ENCODE results near the gene RIN3.

The RIN3 gene

DNA sequence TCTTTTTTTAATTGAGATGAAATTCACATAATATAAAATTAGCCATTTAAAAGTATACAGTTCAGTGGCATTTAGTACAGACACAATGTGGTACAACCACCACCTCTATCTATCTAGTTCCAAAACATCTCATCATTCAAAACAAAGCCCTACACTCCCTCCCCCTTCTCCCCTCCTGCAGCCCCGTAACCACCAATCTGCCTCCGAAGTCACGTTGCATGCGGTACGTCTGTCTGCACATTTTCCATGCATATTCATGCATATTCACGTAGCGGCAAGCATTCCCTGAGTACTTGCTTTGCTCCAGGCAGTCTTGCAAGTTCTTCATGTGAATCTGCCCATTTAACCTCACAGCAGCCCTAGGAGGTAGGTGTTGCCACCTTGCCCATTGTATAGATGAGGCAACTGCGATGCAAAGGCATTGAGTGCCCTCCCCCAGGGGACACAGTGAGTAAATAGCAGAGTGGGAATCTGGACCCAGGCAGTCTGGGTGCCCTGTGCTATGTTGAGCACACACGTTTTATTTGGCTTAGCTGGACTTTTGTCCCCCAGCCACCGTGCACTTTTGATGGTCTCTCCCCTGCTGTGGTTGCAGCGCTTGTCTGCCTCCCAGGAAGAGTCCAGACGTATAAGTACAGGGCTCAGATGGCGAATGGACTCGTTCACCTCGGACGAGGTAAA, 43.4 kb downstream of the RIN3 start:
- DNase-seq (ENCODE audit: low spot score): no peak

DNA sequence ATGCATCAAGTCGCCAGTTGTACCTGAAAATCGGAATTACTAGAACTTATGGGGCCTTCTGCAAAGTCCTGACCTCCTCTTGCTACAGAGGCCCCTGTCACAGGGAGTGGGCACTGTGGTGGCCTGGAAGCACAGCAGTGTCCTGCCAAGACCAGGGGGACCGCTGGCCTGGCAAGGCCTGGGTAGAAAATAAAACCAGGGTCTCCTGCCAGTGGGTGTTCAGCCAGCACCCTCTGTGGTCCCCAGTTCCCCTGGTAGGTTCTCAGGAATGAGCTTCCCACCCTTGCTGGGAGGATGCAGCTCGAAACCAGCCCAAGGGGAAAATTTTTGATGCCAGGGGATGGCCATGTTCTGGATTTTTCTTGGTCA, 43.9 kb downstream of the RIN3 start:
- no peak for DNase-seq (ENCODE audit: low spot score)

- no peak for DNase-seq (ENCODE audit: low spot score)
Observed at GRCh38 chr14:92558319-92558718, 44.7 kb downstream of the RIN3 start.

DNA sequence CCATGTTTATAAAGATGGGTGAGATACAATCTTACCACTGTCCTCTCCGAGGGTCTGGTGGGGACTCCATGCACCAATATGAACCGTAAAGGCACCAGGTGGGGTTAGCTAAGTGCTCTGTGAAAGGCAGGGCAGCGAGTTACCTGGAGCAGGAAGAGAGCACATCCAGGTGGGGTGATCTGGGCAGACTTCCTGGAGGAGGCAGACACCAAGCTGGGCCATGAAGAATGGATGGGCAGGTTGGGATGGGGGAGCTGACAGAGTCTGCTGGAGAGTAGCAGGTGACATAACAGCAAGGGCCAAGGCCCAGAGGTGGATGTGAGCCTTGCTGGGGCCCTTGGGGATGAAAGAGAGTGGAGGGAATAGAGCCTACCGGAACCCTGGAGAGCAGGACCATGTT, 45.9 kb downstream of the RIN3 start:
- DNase-seq (ENCODE audit: low spot score): no peak

DNA sequence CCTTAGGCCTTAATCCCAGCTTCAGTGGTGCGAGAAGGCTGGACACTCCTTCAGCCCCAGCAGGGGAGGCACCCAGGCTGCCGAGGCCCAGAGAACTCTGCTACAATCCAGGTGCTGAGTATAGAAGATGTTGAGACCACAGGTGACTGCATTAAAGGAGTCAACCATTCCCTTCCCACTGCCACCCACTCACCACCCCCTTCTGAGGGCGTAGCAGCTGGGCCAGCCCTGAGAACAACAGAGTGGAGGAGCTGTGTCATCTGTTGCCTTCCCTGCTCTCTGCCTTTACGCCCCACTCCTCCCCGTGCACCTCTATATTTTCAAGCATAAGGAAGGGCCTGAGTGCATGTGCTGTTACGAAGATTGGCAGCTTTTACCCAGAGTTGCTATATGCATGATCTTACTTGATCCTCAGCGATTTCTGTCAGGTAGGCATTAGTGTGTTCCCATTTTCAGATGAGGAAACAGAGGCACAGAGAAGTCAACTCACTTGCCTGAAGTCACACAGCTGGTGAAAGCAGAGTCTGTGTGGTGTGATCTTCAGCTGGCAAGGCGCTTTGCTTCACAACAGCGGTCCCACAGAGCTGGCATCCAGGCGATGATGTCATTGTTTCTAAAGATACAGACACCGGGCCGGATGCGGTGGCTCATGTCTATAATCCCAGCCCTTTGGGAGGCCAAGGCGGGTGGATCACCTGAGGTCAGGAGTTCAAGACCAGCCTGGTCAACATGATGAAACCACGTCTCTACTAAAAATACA, 46.7 kb downstream of the RIN3 start:
- no peak for DNase-seq (ENCODE audit: low spot score)

DNA sequence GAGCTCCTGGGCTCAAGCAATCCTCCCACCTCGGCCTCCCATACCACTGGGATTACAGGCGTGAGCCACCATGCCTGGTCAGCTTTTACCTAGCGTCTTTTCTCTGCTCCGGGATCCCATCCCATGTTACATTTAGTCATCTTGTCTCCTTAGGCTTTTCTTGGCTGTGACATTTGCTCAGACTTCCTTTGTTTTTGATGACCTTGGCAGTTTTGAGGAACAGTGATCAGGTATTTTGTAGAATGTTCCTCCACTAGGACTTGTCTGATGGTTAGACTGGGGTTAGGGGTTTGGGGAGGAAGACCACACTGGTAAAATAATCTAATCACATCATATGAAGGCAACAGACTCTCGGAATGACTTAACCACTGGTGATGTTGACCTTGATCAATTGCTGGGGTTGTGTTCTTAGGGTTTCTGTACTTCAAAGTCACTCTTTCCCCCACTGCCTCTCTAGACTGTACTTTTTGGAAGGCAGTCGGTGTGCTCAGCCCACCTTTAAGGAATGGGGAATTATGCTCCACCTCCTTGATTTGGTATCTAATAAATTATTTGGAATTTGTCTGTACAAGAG, 48.4 kb downstream of the RIN3 start:
- no peak for DNase-seq (ENCODE audit: low spot score)

DNA sequence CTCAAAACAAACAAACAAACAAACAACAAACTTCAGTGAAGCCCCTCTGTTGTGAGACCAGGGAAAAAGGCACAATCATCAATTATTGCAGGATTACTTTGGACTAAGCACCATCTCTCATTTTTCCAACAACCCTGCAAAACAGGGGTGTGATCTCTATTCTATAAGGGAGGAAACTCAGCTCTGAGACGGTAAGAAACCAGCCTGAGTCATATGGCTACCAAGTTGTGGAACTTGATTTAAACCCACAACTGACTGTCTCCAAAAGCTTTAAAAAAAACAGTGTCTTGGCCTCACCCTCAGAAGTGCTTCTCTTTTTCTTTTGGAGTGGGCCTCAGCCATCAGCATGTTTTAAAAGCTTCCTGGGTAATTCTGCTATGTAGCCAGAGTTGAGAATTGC, 49.8 kb downstream of the RIN3 start:
- DNase-seq (ENCODE audit: low spot score): peak; percentile 56

- DNase-seq (ENCODE audit: low spot score): no peak
Observed at GRCh38 chr14:92563765-92564285, 50.2 kb downstream of the RIN3 start.

GRCh38 chr14:92564344-92565039, 50.9 kb downstream of the RIN3 start:
- DNase-seq (ENCODE audit: low spot score): no peak

GRCh38 chr14:92565040-92565717, 51.6 kb downstream of the RIN3 start:
- DNase-seq (ENCODE audit: low spot score): no peak

GRCh38 chr14:92565718-92566115, 52.1 kb downstream of the RIN3 start:
- DNase-seq (ENCODE audit: low spot score): no peak

DNA sequence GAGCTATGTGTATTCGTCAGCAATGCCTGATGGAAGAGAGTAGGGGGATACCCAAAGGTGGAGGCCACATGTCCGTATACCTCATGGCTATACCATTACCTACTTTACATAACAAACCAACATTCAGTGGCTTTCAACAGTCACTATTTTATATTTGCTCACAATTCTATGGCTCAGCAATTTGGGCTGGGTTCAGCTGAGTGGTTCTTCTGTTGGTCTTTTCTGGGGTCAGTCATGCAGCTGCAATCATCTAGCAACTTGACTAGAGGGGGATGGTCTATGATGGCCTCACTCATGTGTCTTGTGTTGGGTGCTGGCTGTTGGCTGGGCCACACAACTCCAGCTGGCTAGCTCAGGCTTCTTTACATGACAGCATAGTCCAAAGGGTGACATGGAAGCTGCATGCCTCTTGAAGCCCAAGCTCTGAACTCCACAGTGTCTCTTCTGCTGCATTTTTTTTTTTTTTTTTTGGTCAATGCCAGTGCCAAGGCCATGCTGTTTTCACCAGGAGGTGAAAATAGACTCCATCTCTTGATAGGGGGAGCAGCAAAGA, 53.7 kb downstream of the RIN3 start:
- DNase-seq (ENCODE audit: low spot score): no peak

- DNase-seq (ENCODE audit: low spot score): no peak
Observed at GRCh38 chr14:92568621-92569479, 55.3 kb downstream of the RIN3 start.

GRCh38 chr14:92570674-92571262, 57.2 kb downstream of the RIN3 start:
- DNase-seq (ENCODE audit: low spot score): no peak

GRCh38 chr14:92572050-92572449, 58.5 kb downstream of the RIN3 start:
- no peak for DNase-seq (ENCODE audit: low spot score)

- DNase-seq (ENCODE audit: low spot score): no peak
Observed at GRCh38 chr14:92573761-92574498, 60.3 kb downstream of the RIN3 start.

DNA sequence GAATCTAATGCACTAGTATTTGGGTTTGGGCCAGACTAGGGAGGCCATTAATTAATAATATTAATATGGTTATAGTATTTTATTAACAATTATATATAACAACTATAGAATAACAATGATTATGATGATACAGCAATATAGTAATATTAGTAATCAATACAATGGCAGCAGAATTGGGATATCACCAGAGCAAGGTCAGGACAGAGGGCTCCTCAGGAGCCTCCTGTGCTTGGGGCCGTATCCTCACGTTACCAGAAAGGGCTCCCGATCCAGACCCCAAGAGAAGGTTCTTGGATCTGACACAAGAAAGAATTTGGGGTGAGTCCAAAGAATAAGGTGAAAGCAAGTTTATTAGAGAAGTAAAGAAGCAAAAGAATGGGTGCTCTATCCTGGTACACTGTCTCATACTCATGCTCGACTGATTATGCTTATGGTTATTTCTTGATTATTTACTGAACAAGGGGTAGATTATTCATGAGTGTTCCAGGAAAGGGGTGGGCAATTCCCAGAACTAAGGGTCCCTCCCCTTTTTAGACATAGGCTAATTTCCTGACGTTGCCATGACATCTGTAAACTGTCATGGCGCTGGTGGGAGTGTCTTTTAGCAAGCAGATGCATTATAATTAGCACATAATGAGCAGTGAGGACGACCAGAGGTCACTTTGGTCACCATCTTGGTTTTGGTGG, 61.6 kb downstream of the RIN3 start:
- no peak for DNase-seq (ENCODE audit: low spot score)

- DNase-seq (ENCODE audit: low spot score): no peak
Observed at GRCh38 chr14:92575748-92576303, 62.2 kb downstream of the RIN3 start.

GRCh38 chr14:92577321-92577742, 63.8 kb downstream of the RIN3 start:
- DNase-seq (ENCODE audit: low spot score): no peak
